Thyroid gland (tissue), 4 donors: Measurements from ENCODE around the gene NPM1.

Source experiments
- CTCF ChIP-seq, 6 experiments: fragments of 200-600 bp in 3 of 6; fragments of 450-650 bp in 3 of 6; sonication (generic) in 3 of 6; IDR thresholded peaks; one replicate each; pipeline ENCODE4 v1.5.1; 2016 to 2019; ENCODE audit warnings: antibody characterized with exemption in 6 of 6, mild to moderate bottlenecking in 2 of 6, inconsistent platforms in 1 of 6, moderate library complexity in 1 of 6
- POLR2A ChIP-seq, 2 donors: fragments of 450-650 bp; IDR thresholded peaks; one replicate each; pipeline ENCODE4 v1.6.1; 2017; ENCODE audit warnings: antibody characterized with exemption in 2 of 2, mild to moderate bottlenecking in 2 of 2, moderate library complexity in 1 of 2

- TF ChIP-seq CTCF (IDR thresholded peaks at IDR 0.05) (no peak), POLR2A (IDR thresholded peaks at IDR 0.05) (no peak)
Observed at GRCh38 chr5:171427318-171428167, 39.9 kb downstream of the NPM1 start.
